Smooth muscle cell (in vitro differentiated cells): Measurements from ENCODE around the gene LRRTM4. TPM values are rescaled to one million over a fixed set of nuclear protein-coding genes. Genes with fewer than 3 reads are reported as not detected.
"Not testable (repeated sequence)": the region's sequence is repeated elsewhere in the genome, so short reads cannot be mapped to it uniquely, and the experiment has no call there.

Source experiments
- DNase-seq: peaks from one replicate; lab custom pipeline; 2025; ENCODE audit not compliant: unreplicated experiment; lab: John Stamatoyannopoulos, UW
- H2AFZ ChIP-seq: fragments of 200-600 bp; sonication (generic); 2 replicates; pipeline ENCODE4 v1.6.0; 2016; ENCODE audit warnings: antibody characterized with exemption, low read depth, mild to moderate bottlenecking
- H3F3A ChIP-seq: fragments of 200-600 bp; sonication (generic); 2 replicates; pipeline ENCODE4 v1.6.0; 2017; ENCODE audit warnings: antibody characterized with exemption, low read depth
- H3K27ac ChIP-seq: fragments of 200-600 bp; sonication (generic); 2 replicates; pipeline ENCODE4 v1.5.1; 2016; ENCODE audit warnings: low read depth, mild to moderate bottlenecking
- H3K27me3 ChIP-seq: fragments of 200-600 bp; sonication (generic); 2 replicates; pipeline ENCODE4 v1.6.1; 2016; ENCODE audit warnings: low read depth, mild to moderate bottlenecking
- H3K36me3 ChIP-seq: fragments of 200-600 bp; sonication (generic); 2 replicates; pipeline ENCODE4 v1.5.1; 2016; ENCODE audit warnings: low read depth
- H3K4me1 ChIP-seq: fragments of 200-600 bp; sonication (generic); 2 replicates; pipeline ENCODE4 v1.5.1; 2016; ENCODE audit warnings: low read depth
- H3K4me2 ChIP-seq: fragments of 200-600 bp; sonication (generic); 2 replicates; pipeline ENCODE4 v1.6.0; 2016; ENCODE audit warnings: mild to moderate bottlenecking
- H3K4me3 ChIP-seq: fragments of 200-600 bp; sonication (generic); 2 replicates; pipeline ENCODE4 v1.5.1; 2016; ENCODE audit warnings: mild to moderate bottlenecking
- H3K79me2 ChIP-seq: fragments of 200-600 bp; sonication (generic); 2 replicates; pipeline ENCODE4 v1.6.0; 2016; ENCODE audit warnings: low read depth, mild to moderate bottlenecking
- H3K9ac ChIP-seq: fragments of 200-600 bp; sonication (generic); 2 replicates; pipeline ENCODE4 v1.6.0; 2016; ENCODE audit warnings: low read depth
- H3K9me3 ChIP-seq: fragments of 200-600 bp; sonication (generic); replicated peaks from 2 replicates; pipeline ENCODE4 v1.5.1; 2016; ENCODE audit warnings: low read depth
- H4K20me1 ChIP-seq: fragments of 200-600 bp; sonication (generic); 2 replicates; pipeline ENCODE4 v1.6.0; 2016; ENCODE audit warnings: low read depth
- CTCF ChIP-seq: fragments of 200-600 bp; sonication (generic); IDR thresholded peaks from 2 replicates; pipeline ENCODE4 v1.5.1; 2017; ENCODE audit warnings: borderline replicate concordance, mild to moderate bottlenecking, antibody characterized with exemption; ENCODE audit not compliant: insufficient read depth, poor library complexity, severe bottlenecking
- WGBS: methylation state at CpG from one replicate; pipeline ENCODE4 v1.1.7; 2016; ENCODE audit warnings: low lambda C conversion rate; 5-methylcytosine and 5-hydroxymethylcytosine counted together
- polyA plus RNA-seq: library from polyadenylated mRNA; unstranded; fragments of >200 nt; fragmentation: Nextera tagmentation; extraction: Ambion mirVana; gene quantifications from 2 replicates; pipeline ENCODE4 v1.2.1, GENCODE V29; 2016
- total RNA-seq: library from RNA; depleted of rRNA; stranded (reverse); fragments of >200 nt; gene quantifications from 2 replicates; pipeline ENCODE4 v1.2.3, GENCODE V29; 2014

Gene LRRTM4
- total and polyA plus RNA-seq, 2 experiments from 2014 or later = 1.4 to 5.5 TPM

GRCh38 chr2:77144772-77145171, 377.4 kb downstream of the LRRTM4 start:
- no peak for DNase-seq
- H3K4me3 ChIP-seq = no peak overlapping the region
- H2AFZ ChIP-seq = no peak overlapping the region
- TF ChIP-seq CTCF = no peak
- H3K9me3 ChIP-seq = no peaks in the 10 kb centered on the region
- H3K27me3 ChIP-seq = no peaks in the 10 kb centered on the region
- no peaks in the 10 kb centered on the region for H4K20me1 ChIP-seq
- no peak overlapping the region for H3K9ac ChIP-seq
- H3K79me2 ChIP-seq = no peaks in the 10 kb centered on the region
- H3K36me3 ChIP-seq = no peaks in the 10 kb centered on the region
- H3F3A ChIP-seq = no peaks in the 10 kb centered on the region
- H3K27ac ChIP-seq = no peak overlapping the region
- no peak overlapping the region for H3K4me2 ChIP-seq
- H3K4me1 ChIP-seq = no peaks in the 10 kb centered on the region

DNA sequence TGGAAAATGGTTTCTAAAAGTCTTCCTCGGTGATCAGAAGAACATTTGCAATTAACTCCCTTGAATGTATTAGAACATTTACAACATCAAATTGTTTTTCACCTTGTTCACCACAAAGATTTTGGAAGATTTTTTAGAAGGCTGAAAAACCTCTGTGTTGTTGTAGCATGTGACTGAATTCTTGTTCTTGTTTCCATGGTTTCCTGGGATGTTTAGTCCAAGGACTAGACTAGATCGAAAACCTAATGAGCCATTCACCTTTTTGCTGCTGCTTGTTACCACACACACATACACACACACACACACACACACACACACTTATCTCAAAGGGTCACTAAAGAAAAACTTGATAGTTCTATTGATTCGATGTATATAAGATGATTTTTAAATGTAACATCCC, 380.0 kb downstream of the LRRTM4 start:
- Histone ChIP-seq H3K9me3 (no peaks in the 10 kb centered on the region), H3K27me3 (no peaks in the 10 kb centered on the region)

DNA sequence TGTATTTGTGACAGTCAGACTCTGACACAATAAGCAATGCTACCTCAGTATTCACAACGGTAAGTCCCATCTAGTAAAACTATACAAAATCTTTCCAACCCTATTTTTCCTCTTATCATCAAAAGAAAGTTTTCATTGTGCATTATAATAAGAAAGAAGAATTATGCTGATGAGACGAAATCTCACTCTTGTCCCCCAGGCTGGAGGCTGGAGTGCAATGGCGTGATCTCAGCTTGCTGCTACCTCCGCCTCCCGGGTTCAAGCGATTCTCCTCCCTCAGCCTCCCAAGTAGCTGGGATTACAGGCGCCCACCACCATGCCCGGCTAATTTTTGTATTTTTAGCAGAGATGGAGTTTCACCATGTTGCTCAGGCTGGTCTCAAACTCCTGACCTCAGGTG, 393.7 kb downstream of the LRRTM4 start:
- H3K79me2 ChIP-seq, H3F3A ChIP-seq, H3K4me1 ChIP-seq, H3K4me3 ChIP-seq, H3K4me2 ChIP-seq, H2AFZ ChIP-seq, H4K20me1 ChIP-seq, H3K27me3 ChIP-seq, H3K9me3 ChIP-seq, H3K9ac ChIP-seq, H3K27ac ChIP-seq, DNase-seq, H3K36me3 ChIP-seq: not testable (repeated sequence)
- 98% methylated on average over 8 of the region's 8 CpGs for WGBS

More for the DNA sequence above, 380.0 kb downstream of the LRRTM4 start:
- Histone ChIP-seq H3F3A (no peaks in the 10 kb centered on the region), H3K4me3 (no peak overlapping the region), H2AFZ (no peak overlapping the region), H3K36me3 (no peaks in the 10 kb centered on the region), H3K79me2 (no peaks in the 10 kb centered on the region), H4K20me1 (no peaks in the 10 kb centered on the region), H3K9ac (no peak overlapping the region), H3K27ac (no peak overlapping the region), H3K4me1 (no peaks in the 10 kb centered on the region), H3K4me2 (no peak overlapping the region)
- WGBS = 92% methylated on average over 3 of the region's 3 CpGs
- no peak for DNase-seq
- no peak for TF ChIP-seq CTCF

DNA sequence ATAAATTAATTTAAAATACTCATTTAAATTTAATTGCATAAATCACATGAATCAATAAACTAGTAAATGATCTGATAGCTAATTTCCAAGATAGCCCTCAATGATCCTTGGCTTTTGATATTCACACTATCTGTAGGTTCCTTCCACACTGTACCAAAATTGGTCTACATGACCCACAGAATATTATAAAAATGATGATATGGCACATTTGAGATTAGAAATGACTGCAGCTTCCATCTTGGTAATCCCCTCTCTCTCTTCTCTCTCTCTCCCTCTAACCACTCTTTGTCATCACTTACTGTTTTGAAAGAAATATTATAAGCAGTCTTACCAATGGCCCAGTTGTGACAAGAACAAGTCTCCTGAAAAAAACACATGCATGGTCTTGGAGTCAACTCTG, 394.8 kb downstream of the LRRTM4 start:
- H2AFZ ChIP-seq = no peak overlapping the region
- H3K79me2 ChIP-seq = no peaks in the 10 kb centered on the region
- H3F3A ChIP-seq = no peaks in the 10 kb centered on the region
- H3K9me3 ChIP-seq = no peaks in the 10 kb centered on the region
- no peaks in the 10 kb centered on the region for H4K20me1 ChIP-seq
- no peak overlapping the region for H3K4me2 ChIP-seq
- DNase-seq = no peak
- TF ChIP-seq CTCF = no peak
- no peak overlapping the region for H3K9ac ChIP-seq
- no peaks in the 10 kb centered on the region for H3K27me3 ChIP-seq
- no peaks in the 10 kb centered on the region for H3K4me1 ChIP-seq
- no peaks in the 10 kb centered on the region for H3K36me3 ChIP-seq
- H3K27ac ChIP-seq = no peak overlapping the region
- no peak overlapping the region for H3K4me3 ChIP-seq
